ENCODE results near the gene PCGF1. TPM values are rescaled to one million over a fixed set of nuclear protein-coding genes. Genes with fewer than 3 reads are reported as not detected.
A peak's percentile ranks its signal among the peaks of the same experiment; 100 is the strongest.

The PCGF1 gene
- total RNA-seq, 2 experiments from 2014 or later: 9.9 to 15.9 TPM

DNA sequence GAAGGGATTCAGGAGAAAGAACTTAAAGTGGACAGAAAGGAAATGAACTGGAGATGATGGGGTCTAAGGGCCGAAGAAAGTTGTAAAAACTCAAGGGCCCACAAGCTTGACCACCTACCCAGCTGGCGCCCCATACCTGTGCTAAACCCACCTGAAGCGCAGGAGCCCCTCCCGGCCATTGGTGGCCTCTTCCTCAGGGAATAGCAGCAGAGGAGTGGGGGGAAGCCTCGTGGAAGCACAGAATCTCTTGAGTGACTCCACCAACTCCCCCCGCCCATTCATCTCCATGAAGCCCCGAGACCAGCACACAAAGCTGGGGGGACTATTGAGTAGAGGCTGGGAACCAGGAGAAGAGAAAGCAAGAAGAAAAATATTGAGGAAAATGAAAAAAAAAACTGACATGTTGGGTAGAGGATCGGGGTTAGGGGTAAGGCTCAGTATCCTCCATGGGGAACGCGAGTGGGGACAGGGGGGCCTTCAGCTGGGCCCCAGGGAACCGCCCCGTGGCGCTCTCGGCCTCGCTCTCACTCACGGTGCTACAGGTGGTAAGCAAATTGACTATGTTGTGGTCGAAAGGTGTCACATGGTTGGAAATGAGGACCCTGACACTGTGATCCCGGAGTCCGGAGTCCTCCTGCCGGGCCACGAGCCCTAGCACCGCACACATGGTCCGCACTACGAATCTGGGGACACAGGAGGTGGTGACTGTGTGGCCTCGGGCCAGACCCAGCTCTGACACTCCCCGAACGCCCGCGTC, 21.3 kb upstream of the PCGF1 start:
- ChIA-PET CTCF (ENCODE audit: unreplicated experiment) (interaction anchor here (3.6 kb wide), 1 partner anchor 47 kb away, joined by 18 read pairs; the partner anchor contains the start of genes CCDC142 and TTC31), POLR2A (interaction anchor here (0.6 to 2.6 kb wide), 4 partner anchors 19 to 56 kb away, joined by 3 to 14 read pairs (median 4); partner anchors contain the start of gene MRPL53)
- Histone ChIP-seq H2AFZ (ENCODE audit: low read length) (peak overlapping the region; percentile 65; the same call in 1 of the 2 replicates), H3K79me2 (ENCODE audit: insufficient read depth, low read depth, low read length) (peaks cover 37% of the 10 kb centered on the region), H4K20me1 (ENCODE audit: insufficient read depth, low read length) (peaks cover 5% of the 10 kb centered on the region; the same call in 1 of the 2 replicates), H3K9me3 (ENCODE audit: low read length) (no peaks in the 10 kb centered on the region), H3K27ac (ENCODE audit: low read depth, low read length, poor library complexity, severe bottlenecking) (peak overlapping the region; percentile 67), H3K4me1 (ENCODE audit: insufficient read depth, low read length, poor library complexity, severe bottlenecking) (peaks cover 33% of the 10 kb centered on the region), H3K4me3 (ENCODE audit: low read depth, low read length, poor library complexity, severe bottlenecking) (peak overlapping the region; percentile 98), H3K9me2 (ENCODE audit: insufficient read depth, low read length) (no peaks in the 10 kb centered on the region), H3K4me2 (ENCODE audit: low read length) (peak overlapping the region; percentile 95), H3K36me3 (ENCODE audit: insufficient read depth, low read length) (peaks cover 70% of the 10 kb centered on the region)
- TF ChIP-seq CTCF (conservative IDR thresholded peaks at IDR 0.05; ENCODE audit: low read length): peak; percentile 56
- TF ChIP-seq EZH2phosphoT487 (IDR thresholded peaks at IDR 0.05; ENCODE audit: borderline replicate concordance, low read depth, low read length): no peak
- DNase-seq (ENCODE audit: low spot score): peak; percentile 45
- intact Hi-C loops (cut with micrococcal nuclease; ENCODE audit: unreplicated experiment): loop anchor here (1.0 kb wide), 4 partner anchors 21 to 107 kb away; partner anchors contain the start of genes C2orf81, PCGF1, TTC31 and WDR54
- BruUV-seq (replicated peaks): no TSS peak

- DNase-seq (ENCODE audit: low spot score): no peak
- H4K20me1 ChIP-seq (ENCODE audit: insufficient read depth, low read length): peaks cover 5% of the 10 kb centered on the region; the same call in 1 of the 2 replicates
- peak overlapping the region; percentile 95 for H3K4me2 ChIP-seq (ENCODE audit: low read length)
- H3K36me3 ChIP-seq (ENCODE audit: insufficient read depth, low read length): peaks cover 62% of the 10 kb centered on the region
- BruUV-seq (replicated peaks): TSS peak; percentile 81
- no peaks in the 10 kb centered on the region for H3K9me3 ChIP-seq (ENCODE audit: low read length)
- H3K79me2 ChIP-seq (ENCODE audit: insufficient read depth, low read depth, low read length): peaks cover 37% of the 10 kb centered on the region
- peaks cover 33% of the 10 kb centered on the region for H3K4me1 ChIP-seq (ENCODE audit: insufficient read depth, low read length, poor library complexity, severe bottlenecking)
- H3K4me3 ChIP-seq (ENCODE audit: low read depth, low read length, poor library complexity, severe bottlenecking): peak overlapping the region; percentile 98
- no peak overlapping the region for H3K27ac ChIP-seq (ENCODE audit: low read depth, low read length, poor library complexity, severe bottlenecking)
- TF ChIP-seq CTCF (conservative IDR thresholded peaks at IDR 0.05; ENCODE audit: low read length): no peak
- no peak for TF ChIP-seq EZH2phosphoT487 (IDR thresholded peaks at IDR 0.05; ENCODE audit: borderline replicate concordance, low read depth, low read length)
- CTCF ChIA-PET (ENCODE audit: unreplicated experiment): interaction anchor here (0.5 kb wide), 1 partner anchor 1179 kb away, joined by 3 read pairs; no protein-coding TSS in a partner anchor
- H3K9me2 ChIP-seq (ENCODE audit: insufficient read depth, low read length): no peaks in the 10 kb centered on the region
- intact Hi-C loops (cut with micrococcal nuclease; ENCODE audit: unreplicated experiment): no loop called here
- POLR2A ChIA-PET: no interaction called here
- no peak overlapping the region for H2AFZ ChIP-seq (ENCODE audit: low read length)
These were observed 20.2 kb upstream of the PCGF1 start for GRCh38 chr2:74527741-74528140.
